CD4-positive, alpha-beta T cell treated with Interleukin-4 for 1 hour (primary cell): ENCODE measurements around the gene ARHGEF2.
"Not testable (repeated sequence)": the region's sequence is repeated elsewhere in the genome, so short reads cannot be mapped to it uniquely, and the experiment has no call there.

Experiments
- DNase-seq, 2 donors: peaks; one replicate each; pipeline ENCODE4 v3.0.0-alpha.2; 2020 to 2022

Gene ARHGEF2

DNA sequence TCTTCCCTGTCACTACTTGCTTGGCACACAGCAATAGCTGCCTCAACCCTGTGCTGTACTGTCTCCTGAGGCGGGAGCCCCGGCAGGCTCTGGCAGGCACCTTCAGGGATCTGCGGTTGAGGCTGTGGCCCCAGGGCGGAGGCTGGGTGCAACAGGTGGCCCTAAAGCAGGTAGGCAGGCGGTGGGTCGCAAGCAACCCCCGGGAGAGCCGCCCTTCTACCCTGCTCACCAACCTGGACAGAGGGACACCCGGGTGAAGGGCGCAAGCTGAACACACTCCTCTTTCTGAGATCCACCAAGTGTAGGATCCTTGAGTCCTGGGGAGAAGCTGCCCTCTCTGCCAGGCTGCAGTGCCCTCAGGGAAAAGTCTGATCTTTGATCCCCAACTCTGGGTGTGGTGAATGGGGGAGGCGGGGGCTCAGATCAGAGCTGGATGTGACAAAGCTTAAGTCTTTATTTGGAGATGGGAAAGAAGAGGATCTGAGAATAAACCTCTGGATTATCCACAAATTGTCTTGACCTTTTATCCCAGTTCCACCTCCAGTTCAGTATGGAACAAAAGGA is 35.7 kb downstream of the ARHGEF2 start:
- DNase-seq: no peak

GRCh38 chr1:155941845-155942531 is 36.4 kb downstream of the ARHGEF2 start:
- no peak for DNase-seq

- no peak for DNase-seq
Observed at GRCh38 chr1:155940993-155941844, 37.1 kb downstream of the ARHGEF2 start, which contains the start of gene RXFP4. Gene RXFP4, plus strand, starts transcription at chr1:155941638. Its CDS starts 72 bp downstream, at chr1:155941710.

DNA sequence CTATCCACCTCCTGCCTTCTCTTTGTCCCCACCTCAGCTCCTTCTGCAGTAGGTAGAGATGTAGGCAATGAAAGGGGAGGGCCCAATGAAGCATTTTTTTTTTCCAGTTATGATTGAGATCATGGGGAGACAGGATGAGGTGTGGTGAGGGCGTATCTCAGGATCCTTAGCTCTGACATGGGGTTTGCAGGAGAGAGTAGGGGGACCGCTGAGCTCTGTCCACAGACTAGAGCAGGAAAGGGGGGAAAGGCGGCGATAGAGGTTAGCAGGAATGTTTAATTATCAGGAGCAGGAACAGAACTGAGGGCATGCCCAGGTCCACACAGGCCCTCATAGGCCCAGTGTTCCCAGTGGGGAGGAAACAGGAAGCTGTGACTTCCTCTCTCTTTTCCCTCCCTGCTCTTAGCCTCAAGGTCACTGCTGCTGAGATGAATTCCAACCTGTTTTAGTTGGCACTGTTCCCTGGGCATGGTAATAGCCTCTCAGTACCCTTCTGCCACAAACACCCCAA is 37.8 kb downstream of the ARHGEF2 start:
- DNase-seq: no peak

DNA sequence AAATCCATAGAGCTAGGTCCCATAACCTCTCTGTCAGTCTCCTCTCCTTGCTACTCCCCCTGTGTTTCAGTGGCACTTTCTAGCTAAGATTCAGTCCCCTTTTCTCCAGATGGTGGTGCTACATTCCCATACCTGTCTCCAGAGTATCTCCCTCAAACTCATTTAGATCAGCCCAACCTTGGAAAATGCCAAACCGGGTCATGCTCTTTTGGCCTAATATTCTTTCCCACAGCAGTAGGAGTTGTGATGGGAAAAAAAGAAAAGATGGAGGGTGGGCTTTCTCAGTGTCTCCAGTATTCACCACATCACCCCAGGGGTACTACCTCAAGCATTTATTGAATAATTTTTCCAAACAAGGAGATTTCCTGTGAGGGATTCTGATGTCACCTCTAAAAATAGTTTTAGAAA is 40.1 kb downstream of the ARHGEF2 start:
- peak; percentile 44 to 73 for DNase-seq

DNA sequence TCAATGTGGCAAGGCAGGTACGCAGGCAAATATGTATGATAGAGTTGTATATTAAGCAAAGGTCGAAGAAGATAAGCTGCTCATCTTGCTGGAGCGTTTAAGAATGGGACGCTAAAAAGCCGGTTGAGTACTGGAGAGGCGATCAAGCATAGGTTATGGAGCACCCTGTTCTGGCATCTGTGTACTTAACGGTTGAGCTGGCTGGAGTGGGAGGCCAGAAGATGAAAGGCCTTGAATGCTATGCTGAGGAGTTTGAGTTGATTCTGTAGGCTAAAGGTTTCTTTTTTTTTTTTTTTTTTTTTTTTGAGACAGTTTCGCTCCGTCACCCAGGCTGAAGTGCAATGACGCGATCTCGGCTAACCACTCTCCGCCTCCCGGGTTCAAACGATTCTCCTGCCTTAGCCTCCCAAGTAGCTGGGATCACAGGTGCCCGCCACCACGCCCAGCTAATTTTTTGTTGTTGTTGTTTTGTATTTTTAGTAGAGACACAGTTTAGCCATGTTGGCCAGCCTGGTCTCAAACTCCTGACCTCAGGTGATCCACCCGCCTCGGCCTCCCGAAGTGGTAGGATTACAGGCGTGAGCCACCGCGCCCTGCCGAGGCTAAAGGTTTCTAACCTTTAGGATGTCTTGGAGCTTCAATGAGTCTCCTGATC is 43.3 kb downstream of the ARHGEF2 start:
- no peak for DNase-seq

- DNase-seq: peak; percentile 98
Observed at GRCh38 chr1:155934097-155934935, 44.0 kb downstream of the ARHGEF2 start, which contains the start of gene KHDC4. Gene KHDC4, minus strand, starts transcription at chr1:155934413. Its CDS starts 40 bp downstream, at chr1:155934373.

DNA sequence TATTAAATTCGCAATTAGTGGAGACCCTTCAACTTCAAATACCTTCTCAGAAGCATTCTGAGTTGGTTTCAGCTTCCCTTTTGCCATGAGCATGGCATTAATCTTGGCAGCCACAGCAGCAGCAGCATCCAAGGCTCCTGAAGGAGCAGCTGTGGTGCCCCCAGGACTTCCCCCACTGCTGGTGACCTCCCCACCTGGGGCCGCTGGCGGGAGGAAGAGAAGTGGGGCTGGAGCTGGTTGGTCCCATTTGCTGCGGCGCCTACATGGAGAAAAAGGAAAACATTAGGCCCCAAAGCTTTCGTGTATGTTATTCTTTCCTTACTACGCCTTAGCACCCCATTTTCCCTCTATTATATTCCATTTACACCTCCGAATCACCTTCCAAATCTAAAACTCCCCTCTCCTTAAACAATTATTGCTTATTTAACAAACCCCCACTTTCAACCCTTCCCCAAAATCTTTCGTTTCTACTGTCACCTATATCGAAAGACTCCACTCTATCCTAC is 44.7 kb downstream of the ARHGEF2 start:
- peak in 1 of 2 donors; percentile 11 for DNase-seq

GRCh38 chr1:155932487-155932886 is 45.9 kb downstream of the ARHGEF2 start:
- DNase-seq: no peak

DNA sequence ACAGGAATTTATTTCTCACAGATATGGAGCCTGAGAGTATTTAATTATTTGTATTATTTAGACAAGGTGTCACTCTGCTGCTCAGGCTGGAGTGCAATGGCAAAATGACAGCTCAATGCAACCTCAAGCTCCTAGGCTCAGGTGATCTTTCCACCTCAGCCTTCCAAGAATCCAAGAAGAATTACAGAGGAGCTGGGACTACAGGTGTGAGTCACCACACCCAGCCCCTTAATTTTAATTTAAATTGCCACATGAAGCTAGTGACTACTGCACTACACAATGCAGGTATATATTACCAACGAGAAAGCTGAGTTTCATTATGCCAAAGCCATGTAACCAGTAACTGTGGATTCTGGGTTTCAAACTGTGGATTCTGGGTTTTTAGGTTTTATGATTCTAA is 46.3 kb downstream of the ARHGEF2 start:
- no peak for DNase-seq

GRCh38 chr1:155931332-155932038 is 46.9 kb downstream of the ARHGEF2 start:
- DNase-seq: no peak

- DNase-seq: not testable (repeated sequence)
Observed at GRCh38 chr1:155930725-155931124, 47.6 kb downstream of the ARHGEF2 start.

DNA sequence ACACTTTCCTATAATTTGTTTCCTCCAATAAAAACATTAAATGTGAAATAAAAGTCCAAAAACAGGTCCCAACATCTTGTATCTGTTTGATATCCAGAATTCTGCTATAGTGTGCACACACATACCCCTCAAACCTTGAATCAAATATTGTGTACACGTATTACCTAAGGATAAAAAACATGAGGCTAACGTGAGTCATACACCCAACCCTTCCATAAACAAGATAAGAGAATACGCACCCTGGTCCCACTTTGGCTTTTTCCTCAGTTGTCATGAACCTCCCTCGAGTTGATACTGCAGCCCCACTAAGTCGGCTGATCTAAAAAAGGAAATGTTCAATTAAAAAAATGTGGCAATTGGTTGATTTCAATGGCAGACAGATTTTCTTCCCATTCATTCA is 49.3 kb downstream of the ARHGEF2 start:
- DNase-seq: no peak

GRCh38 chr1:155925506-155925905 is 52.8 kb downstream of the ARHGEF2 start:
- no peak for DNase-seq

GRCh38 chr1:155920717-155921116 is 57.6 kb downstream of the ARHGEF2 start:
- no peak for DNase-seq

DNA sequence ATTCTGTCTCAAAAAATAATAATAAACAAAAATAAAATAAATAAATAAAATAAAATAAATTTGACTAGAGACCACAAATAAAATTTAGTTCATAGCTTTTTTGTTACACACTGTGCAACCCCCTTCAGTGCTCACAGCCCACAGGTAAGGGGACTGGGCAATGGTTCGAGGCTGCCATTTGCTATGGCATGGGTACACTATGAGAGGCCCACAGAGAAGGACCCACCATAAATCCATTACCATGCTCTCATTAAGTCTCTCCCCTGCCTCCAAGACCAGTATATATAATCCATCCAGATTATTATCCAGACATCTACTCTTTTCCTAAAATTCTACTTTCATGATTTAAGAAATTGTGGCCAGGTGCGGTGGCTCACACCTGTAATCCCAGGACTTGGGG is 58.5 kb downstream of the ARHGEF2 start:
- no peak for DNase-seq

GRCh38 chr1:155918660-155919059 is 59.7 kb downstream of the ARHGEF2 start:
- no peak for DNase-seq

- no peak for DNase-seq
Observed at GRCh38 chr1:155913969-155914757, 64.2 kb downstream of the ARHGEF2 start.

DNA sequence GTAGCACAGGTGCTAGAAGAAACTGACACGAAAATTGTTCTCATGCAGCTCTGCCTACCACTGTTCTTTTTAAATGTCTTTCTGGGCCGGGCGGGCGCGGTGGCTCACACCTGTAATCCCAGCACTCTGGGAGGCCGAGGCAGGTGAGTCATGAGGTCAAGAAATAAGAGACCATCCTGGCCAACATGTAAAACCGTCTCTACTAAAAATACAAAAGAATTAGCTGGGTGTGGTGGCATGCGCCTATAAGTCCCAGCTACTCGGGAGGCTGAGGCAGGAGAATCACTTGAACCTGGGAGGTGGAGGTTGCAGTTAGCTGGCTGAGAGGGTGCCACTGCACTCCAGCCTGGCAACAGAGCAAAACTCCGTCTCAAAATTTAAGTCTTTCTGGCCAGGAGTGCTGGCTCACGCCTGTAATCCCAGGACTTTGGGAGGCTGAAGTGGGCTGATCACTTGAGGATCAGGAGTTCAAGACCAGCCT is 66.3 kb downstream of the ARHGEF2 start:
- DNase-seq: no peak
